ENCODE measurements around the gene TIMP2. TPM values are rescaled to one million over a fixed set of nuclear protein-coding genes. Genes with fewer than 3 reads are reported as not detected.

TIMP2 gene
- total RNA-seq, 2 donors from 2014 or later: 99.1 to 158 TPM

GRCh38 chr17:78815696-78816095, 109.5 kb downstream of the TIMP2 start:
- Histone ChIP-seq H3K36me3 (peaks cover 98% of the 10 kb centered on the region), H3K27ac (no peak overlapping the region), H3K4me3 (no peak overlapping the region), H3K4me1 (peaks cover 0 to 14% of the 10 kb centered on the region in 2 donors), H3K27me3 (no peaks in the 10 kb centered on the region), H3K9me3 (no peaks in the 10 kb centered on the region)
- no peak for DNase-seq (ENCODE audit: low spot score)
- TF ChIP-seq CTCF (IDR thresholded peaks at IDR 0.05): no peak

- H3K9me3 ChIP-seq: no peaks in the 10 kb centered on the region
- peaks cover 95% of the 10 kb centered on the region for H3K36me3 ChIP-seq
- no peaks in the 10 kb centered on the region for H3K27me3 ChIP-seq
- H3K27ac ChIP-seq: peak overlapping the region in 1 of 2 donors; percentile 48
- TF ChIP-seq CTCF (IDR thresholded peaks at IDR 0.05): no peak
- no peak for DNase-seq (ENCODE audit: low spot score)
- no peak overlapping the region for H3K4me3 ChIP-seq
- H3K4me1 ChIP-seq: peaks cover 0 to 14% of the 10 kb centered on the region in 2 donors
Observed at GRCh38 chr17:78812855-78813254, 112.3 kb downstream of the TIMP2 start.

GRCh38 chr17:78808163-78808562, 117.0 kb downstream of the TIMP2 start:
- no peak for DNase-seq (ENCODE audit: low spot score)
- Histone ChIP-seq H3K4me1 (peaks cover 0 to 18% of the 10 kb centered on the region in 2 donors), H3K27ac (no peak overlapping the region), H3K9me3 (no peaks in the 10 kb centered on the region), H3K27me3 (no peaks in the 10 kb centered on the region), H3K4me3 (no peak overlapping the region), H3K36me3 (peaks cover 88% of the 10 kb centered on the region)
- TF ChIP-seq CTCF (IDR thresholded peaks at IDR 0.05): no peak

- Histone ChIP-seq H3K4me3 (no peak overlapping the region), H3K27ac (peak overlapping the region in 1 of 2 donors; percentile 9), H3K27me3 (no peaks in the 10 kb centered on the region), H3K4me1 (peaks cover 0 to 10% of the 10 kb centered on the region in 2 donors), H3K36me3 (peaks cover 89% of the 10 kb centered on the region), H3K9me3 (no peaks in the 10 kb centered on the region)
- DNase-seq (ENCODE audit: low spot score): no peak
- no peak for TF ChIP-seq CTCF (IDR thresholded peaks at IDR 0.05)
Observed at GRCh38 chr17:78806451-78806850, 118.7 kb downstream of the TIMP2 start.

- no peak for DNase-seq (ENCODE audit: low spot score)
- H3K27me3 ChIP-seq: no peaks in the 10 kb centered on the region
- TF ChIP-seq CTCF (IDR thresholded peaks at IDR 0.05): no peak
- no peak overlapping the region for H3K4me3 ChIP-seq
- H3K4me1 ChIP-seq: peaks cover 0 to 10% of the 10 kb centered on the region in 2 donors
- peaks cover 88% of the 10 kb centered on the region for H3K36me3 ChIP-seq
- H3K9me3 ChIP-seq: no peaks in the 10 kb centered on the region
- peak overlapping the region; percentile 44 to 52 for H3K27ac ChIP-seq
Observed at GRCh38 chr17:78805301-78805700, 119.9 kb downstream of the TIMP2 start.

- Histone ChIP-seq H3K9me3 (no peaks in the 10 kb centered on the region), H3K4me3 (no peak overlapping the region), H3K27me3 (no peaks in the 10 kb centered on the region), H3K36me3 (peaks cover 85% of the 10 kb centered on the region), H3K4me1 (peaks cover 0 to 10% of the 10 kb centered on the region in 2 donors), H3K27ac (peak overlapping the region; percentile 44 to 52)
- DNase-seq (ENCODE audit: low spot score): no peak
- TF ChIP-seq CTCF (IDR thresholded peaks at IDR 0.05): no peak
Observed at GRCh38 chr17:78804777-78805176, 120.4 kb downstream of the TIMP2 start.

All from right atrium auricular region (tissue), 2 donors.